Measurements from ENCODE around the gene RSPH1.

GRCh38 chr21:42542196-42542595, 46.2 kb upstream of the RSPH1 start:
- no peak for TF ChIP-seq POLR2A (IDR thresholded peaks at IDR 0.05)
- TF ChIP-seq CTCF (IDR thresholded peaks at IDR 0.05), result no peak
- TF ChIP-seq EP300 (IDR thresholded peaks at IDR 0.05; ENCODE audit: low read depth), result no peak
- TF ChIP-seq POLR2AphosphoS5 (IDR thresholded peaks at IDR 0.05), result no peak

Data from transverse colon (tissue), 4 donors.